GM21515 (cell line): ENCODE measurements around the gene C22orf15.

Experiments
- ATAC-seq: cut with Tn5 transposase; IDR thresholded peaks from one replicate; pipeline ENCODE4 v1.9.1; 2021; ENCODE audit not compliant: unreplicated experiment

C22orf15 gene

DNA sequence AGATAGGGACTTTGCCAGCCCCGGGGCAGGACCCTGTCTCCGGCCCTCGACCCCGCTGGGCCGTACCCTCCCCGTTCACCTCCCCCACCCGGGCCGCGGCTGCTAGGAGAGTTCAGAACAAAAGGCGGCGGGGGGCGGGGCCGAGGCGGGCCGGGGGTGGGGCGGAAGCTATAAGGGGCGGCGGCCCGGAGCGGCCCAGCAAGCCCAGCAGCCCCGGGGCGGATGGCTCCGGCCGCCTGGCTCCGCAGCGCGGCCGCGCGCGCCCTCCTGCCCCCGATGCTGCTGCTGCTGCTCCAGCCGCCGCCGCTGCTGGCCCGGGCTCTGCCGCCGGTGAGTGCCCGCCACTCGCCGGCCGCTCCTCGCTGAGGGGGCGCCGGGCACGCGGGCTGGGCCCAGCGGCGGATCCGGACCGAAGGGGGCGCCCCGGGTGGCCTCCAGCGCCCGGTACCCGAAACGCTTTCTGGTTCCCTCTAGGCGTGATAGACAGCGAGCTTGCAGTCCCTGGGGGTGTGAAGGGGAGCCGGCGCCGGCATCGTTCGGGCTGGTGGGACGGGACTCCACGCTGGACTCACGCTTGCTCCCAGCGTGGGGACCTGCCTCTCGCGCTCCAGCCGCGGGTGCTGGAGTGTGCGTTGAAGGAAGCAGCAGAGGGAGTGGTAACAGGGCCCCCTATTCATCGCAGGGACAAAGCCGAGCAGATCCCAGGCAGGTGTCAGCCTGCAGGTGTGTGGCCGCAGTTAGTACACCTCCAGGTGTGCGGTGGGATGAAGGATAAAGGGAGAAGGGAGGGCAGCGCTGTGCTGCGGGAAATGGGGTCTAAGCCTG, 10.1 kb downstream of the C22orf15 start, which contains the start of gene MMP11:
Gene MMP11, plus strand, starts transcription at position 201 of the 825 bp plus-strand sequence. Its CDS starts 22 bp downstream, at position 223.
- ATAC-seq = no peak

DNA sequence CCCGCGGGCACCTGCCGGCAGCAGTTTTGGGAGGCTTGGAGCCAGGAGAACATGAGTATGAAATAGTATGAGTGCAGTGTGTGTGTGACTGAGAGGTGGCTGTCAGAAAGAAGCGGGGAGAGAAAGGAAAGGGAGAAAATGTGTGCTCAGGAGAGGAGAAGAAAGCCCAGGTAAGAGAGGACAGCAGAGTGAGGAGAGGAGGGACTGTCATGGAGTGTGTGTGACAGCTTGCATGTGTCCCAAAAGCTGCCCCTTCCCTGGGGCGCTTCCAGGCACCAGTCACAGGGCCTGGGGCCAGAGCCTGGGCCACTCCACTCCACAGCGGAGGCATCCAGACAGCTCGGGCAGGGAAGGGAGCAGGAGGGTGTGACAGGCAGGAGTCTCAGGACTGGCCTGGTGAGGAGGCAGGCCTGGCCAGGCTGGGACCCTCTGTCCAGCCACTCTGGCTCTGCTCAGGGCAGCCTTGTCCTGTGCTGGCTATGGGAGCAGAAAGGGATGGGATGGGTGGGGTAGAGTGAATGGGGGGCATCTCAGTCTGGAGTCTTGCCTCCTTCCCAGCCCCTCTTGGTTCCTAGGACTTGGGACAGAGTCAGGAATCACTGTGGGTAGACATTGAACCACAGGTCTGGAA, 10.8 kb downstream of the C22orf15 start:
- no peak for ATAC-seq

DNA sequence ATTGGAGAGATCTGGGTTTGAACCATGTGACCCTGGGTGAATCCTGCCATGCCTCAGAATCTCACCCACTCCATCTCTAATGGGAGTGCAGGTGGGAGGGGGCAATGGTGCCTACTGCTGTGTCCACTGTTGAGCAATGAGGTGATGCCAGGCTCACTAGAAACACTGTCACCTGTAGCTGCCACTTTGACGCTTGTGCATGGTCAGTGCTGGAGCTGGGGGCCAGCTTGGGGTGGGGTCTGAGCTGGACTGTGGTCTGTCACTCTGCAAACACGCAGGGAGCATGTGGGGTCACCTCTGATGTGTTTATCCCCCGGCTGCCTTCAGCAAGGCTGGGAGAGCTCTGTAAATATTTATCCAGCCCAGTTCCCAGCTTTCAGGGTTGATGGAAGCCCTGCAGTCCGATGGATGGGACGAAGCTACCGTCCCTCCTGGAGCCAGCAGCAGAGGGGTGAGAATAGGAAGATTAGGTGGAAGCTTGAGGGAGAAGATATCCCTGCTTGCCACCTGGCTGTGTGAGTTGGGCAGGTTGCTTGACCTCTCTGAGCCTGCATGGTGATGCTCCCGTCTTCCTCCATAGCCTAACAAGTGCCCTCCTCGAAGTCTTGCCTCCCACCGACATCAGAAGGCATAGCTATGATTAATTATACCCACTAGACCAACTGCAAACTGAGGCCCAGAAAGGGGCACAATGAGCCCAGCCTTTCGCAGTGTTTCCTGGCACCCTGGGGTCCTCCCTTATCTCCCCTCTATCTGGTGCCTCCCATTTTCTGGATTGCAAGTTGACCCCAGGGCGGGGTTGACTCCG, 11.5 kb downstream of the C22orf15 start:
- no peak for ATAC-seq

DNA sequence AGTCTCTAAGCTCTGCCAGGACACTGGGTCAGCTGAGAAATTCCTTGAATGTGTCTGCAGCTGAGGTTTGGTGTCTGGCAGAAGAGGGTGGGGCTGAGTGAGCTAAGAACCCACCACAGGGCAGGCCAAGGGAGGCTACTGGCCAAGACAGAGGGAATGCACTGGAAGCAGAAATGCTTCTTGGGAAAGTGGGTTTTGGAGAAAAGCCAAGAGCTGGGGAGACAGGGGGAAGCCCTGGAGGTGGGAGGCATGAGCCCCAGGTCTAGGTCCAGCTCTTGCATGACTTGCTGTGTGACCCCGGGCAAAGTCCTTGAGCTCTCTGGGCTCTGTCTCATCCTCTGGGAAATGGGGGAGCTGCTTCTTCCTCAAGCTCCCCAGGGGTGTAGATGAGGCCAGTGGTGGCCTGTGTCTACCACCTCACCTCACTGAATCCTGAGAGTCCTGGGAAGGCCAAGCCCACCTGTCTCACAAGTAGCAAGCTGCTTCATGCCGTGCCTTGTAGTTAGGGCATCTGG, 12.2 kb downstream of the C22orf15 start:
- no peak for ATAC-seq

DNA sequence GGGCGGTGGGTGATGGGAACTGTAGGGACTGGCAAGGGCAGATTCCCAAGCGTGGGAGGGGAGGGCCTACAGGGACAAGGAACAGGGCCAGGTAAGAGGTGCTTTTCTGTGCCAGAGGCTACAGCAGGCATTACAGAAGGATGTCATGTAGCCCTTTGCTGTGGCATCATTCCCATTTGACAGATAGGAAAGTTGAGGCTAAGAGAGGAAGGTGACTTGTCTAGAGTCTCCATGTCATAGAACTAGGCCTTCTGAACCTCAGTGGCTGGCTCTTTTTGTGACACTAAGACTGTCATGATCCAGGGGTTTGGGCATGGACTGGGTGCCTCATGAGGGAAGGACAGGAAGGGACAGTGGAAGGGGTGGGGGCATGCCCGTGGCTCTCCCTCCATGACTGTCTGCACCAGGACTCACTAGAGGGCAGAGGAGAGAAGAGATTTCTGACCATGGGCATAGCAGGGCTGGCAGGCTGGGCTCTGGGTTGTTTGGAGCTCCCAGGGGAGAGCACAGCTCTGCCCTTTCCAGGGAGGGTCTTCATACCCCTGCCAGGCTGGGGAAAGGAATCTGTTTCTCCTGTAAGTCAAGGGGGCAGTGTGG, 13.1 kb downstream of the C22orf15 start:
- ATAC-seq = no peak

DNA sequence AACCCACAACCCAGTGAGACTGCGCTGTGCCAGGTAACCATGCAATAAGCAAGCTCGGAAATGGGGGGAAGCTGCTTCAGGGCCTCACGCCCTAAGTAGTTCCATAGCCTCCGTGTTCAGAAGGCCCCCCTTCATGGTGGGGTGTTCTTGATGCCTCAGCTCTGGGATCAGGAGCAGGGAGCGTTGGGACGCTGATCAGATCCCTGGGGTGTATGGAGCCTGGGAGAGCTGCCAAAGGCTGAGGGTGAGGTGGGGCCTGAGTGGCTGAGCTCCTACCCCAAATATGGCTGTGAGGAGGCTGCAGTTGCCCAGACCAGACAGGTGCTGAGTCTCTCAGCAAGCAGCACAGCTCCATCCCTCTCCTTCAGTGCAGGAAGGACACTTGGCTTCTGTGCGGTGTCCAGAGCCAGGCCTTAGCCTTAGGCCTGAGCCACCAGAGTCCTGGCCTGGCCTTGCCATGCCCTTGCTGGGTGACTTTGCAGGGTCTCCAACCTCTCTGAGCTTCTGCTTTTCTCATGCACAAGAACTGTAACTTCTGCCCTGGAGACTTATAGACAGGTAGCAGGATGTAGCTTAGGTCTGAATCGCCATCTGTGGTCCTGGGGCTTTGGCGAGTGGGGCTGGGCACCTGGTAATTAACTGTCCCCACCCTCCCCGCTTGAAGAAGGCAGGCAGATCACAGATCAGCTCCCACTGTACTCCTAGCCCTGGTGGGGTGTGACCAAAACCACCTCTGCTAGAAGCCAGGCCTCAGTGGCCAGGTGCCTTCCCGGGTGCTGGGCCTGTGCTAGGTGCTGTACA, 15.2 kb downstream of the C22orf15 start:
- no peak for ATAC-seq

DNA sequence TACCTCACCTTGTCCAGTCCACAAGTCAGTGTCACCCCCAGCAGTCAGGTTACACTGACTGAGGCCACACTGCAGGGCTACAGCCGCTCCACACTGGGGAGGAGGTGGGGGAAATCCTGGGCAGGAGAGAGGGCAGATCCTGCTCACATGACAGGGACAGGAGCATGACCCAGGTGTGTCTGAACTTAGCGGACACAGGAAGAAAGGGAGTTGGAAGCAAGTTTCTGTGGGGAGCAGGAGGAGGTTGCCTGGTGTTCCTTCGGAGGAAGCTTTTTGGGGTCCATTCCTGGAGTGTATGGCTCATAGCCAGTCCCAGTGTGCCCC, 15.7 kb downstream of the C22orf15 start:
- no peak for ATAC-seq

DNA sequence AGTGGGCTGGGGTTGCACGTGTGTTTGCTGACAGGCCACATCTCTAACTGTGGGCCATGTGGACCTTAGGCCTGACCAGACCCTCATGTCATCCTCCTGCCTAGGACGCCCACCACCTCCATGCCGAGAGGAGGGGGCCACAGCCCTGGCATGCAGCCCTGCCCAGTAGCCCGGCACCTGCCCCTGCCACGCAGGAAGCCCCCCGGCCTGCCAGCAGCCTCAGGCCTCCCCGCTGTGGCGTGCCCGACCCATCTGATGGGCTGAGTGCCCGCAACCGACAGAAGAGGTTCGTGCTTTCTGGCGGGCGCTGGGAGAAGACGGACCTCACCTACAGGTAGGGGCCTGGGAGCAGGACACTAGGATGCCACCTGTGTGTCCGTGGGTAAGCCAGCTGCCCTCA, 16.3 kb downstream of the C22orf15 start:
- ATAC-seq = no peak

DNA sequence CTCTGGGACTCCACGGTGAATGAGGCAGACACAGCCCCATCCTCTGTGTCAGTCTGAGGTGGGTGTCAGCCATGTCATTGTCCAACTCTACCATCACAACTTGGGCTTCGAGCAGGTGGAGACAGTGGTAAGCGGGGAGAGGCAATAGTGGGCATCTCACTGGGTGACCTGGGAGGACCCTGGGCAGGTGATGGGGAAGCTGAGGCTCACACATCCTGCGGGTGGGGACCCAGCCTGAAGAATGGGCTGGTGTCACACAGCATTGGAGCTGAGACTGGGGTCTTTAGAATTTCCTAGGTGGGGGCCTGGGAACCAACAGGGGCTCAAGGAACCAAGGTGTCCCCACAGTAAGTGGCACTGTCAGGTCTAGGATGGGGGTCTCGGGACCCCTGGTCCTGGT, 16.9 kb downstream of the C22orf15 start:
- no peak for ATAC-seq

DNA sequence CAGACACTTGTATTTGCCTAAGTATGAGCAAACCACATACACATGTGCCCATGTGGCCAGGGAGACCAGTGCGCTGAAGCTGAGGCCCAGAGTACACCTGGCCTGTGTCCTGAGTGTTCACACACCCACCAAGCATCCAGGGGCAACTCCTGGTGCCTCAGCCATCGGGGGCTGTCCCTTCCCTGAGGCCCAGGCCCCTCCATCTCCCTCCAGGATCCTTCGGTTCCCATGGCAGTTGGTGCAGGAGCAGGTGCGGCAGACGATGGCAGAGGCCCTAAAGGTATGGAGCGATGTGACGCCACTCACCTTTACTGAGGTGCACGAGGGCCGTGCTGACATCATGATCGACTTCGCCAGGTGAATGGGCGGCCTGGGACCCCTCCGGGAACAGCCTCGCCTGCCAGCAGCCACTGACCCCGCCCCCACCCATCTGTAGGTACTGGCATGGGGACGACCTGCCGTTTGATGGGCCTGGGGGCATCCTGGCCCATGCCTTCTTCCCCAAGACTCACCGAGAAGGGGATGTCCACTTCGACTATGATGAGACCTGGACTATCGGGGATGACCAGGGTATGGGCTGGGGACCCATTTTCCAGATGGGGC, 17.5 kb downstream of the C22orf15 start:
- no peak for ATAC-seq

DNA sequence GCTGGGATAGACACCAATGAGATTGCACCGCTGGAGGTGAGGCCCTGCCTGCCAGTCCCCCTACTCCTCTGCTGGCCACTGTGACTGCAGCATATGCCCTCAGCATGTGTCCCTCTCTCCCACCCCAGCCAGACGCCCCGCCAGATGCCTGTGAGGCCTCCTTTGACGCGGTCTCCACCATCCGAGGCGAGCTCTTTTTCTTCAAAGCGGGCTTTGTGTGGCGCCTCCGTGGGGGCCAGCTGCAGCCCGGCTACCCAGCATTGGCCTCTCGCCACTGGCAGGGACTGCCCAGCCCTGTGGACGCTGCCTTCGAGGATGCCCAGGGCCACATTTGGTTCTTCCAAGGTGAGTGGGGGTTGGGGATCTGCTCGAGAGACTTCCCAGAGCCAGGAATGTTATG, 18.3 kb downstream of the C22orf15 start:
- no peak for ATAC-seq

DNA sequence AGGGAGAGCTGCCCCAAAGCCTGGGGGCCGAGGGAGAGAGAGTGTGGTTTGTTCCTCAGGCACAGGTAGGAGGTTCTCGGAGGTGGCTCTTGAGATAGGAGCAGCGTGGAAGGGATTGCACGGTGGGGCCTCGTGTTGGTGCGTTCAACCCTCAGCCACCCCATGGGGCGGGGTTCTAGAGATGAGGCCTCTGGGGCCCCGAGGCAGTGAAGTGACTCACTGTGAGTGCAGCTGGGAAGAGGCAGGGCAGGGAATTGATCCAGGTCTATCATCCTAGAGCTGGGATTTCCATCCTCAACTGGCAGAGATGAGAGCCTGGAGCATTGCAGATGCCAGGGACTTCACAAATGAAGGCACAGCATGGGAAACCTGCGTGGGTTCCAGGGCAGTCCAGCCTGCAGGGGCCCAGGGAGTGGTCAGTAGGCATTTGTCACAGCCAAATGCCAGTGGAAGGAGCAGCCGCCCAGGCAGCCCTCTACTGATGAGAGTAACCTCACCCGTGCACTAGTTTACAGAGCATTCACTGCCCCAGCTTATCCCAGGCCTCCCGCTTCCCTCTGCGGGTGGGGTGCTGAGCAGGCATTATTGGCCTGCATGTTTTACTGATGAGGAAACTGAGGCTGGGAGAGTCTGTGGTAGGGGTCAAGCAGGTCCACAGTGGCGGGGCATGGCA, 18.9 kb downstream of the C22orf15 start:
- no peak for ATAC-seq

DNA sequence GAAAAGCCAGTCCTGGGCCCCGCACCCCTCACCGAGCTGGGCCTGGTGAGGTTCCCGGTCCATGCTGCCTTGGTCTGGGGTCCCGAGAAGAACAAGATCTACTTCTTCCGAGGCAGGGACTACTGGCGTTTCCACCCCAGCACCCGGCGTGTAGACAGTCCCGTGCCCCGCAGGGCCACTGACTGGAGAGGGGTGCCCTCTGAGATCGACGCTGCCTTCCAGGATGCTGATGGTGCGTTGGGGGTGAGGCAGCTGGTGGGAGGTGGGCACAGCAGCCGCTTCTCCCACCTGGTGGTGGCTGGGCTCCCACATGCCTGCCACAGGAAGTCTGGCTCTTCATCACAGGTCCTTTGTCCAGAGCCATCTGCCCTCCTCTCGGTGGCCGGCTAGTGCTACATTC, 19.5 kb downstream of the C22orf15 start:
- no peak for ATAC-seq

DNA sequence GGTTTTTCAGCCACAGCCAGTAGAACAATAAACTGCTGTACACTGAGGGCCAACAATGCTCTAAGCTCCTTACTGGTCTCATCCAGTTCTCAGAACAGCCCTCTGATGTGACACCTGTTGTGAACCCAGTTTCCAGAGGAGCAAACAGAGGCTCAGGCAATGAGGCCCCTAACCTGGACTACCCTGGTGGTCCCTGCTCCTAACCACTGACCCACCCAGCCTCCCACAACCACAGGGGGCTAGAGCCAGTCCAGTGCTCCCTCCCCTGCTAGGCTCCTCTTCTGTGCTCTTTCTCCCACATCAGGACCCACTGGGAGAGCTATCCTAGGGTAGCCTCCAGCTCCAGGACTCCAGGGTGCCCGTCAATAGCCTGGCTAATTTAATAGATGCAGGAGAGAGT, 19.9 kb downstream of the C22orf15 start:
- no peak for ATAC-seq

DNA sequence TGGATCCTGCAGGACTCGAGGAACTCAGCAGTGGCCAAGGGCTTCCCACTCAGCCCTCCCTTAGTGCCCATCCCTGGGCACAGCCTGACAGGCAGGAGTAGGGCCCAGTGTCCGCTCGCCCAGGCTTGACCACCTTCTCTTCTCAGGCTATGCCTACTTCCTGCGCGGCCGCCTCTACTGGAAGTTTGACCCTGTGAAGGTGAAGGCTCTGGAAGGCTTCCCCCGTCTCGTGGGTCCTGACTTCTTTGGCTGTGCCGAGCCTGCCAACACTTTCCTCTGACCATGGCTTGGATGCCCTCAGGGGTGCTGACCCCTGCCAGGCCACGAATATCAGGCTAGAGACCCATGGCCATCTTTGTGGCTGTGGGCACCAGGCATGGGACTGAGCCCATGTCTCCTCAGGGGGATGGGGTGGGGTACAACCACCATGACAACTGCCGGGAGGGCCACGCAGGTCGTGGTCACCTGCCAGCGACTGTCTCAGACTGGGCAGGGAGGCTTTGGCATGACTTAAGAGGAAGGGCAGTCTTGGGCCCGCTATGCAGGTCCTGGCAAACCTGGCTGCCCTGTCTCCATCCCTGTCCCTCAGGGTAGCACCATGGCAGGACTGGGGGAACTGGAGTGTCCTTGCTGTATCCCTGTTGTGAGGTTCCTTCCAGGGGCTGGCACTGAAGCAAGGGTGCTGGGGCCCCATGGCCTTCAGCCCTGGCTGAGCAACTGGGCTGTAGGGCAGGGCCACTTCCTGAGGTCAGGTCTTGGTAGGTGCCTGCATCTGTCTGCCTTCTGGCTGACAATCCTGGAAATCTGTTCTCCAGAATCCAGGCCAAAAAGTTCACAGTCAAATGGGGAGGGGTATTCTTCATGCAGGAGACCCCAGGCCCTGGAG, 20.7 kb downstream of the C22orf15 start:
- ATAC-seq = no peak

DNA sequence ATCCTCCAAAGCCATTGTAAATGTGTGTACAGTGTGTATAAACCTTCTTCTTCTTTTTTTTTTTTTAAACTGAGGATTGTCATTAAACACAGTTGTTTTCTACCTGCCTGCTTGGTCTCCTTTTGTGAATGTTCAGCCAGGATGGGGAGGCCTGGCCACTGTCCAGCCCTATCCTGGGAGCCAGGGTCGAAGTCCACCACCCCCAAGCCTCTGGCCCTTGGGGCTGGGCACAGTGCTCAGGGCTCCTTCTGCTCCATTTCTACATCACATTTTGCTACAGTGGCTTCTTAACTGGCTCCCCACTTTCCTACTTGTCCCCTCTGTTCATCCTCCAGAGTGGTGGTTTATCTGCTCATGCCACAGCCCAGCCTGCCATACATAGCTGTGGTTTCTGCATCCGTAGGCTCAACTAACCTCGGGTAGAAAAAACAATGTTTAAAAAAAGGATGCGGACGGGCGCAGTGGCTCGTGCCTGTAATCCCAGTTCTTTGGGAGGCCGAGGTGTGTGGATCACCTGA, 21.5 kb downstream of the C22orf15 start:
- no peak for ATAC-seq

DNA sequence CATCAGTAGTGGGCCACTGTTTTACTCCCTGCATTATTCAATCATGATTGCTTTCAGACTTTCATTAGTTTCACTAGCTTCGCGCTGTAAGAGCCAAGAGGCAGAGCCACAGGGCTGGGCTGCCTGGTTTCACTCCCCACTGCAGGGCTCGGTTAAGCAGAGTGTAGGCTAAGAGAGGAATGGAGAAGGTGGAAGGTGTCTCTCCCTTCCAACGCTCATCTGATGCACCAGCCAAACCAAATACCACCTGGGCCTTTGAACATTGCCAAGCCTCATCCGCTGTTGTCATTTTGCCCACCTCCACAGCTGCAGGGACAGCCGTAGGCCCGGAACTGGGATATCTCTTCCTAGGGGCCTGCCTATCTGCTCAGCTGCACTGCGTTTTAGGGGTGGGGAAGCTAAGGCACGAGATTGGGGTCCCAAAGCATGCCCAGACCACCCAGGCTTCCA, 23.5 kb downstream of the C22orf15 start:
- no peak for ATAC-seq
